Endothelial cell of umbilical vein (primary cell): Measurements from ENCODE around the gene UGT2A1. TPM values are rescaled to one million over a fixed set of nuclear protein-coding genes. Genes with fewer than 3 reads are reported as not detected.

Source experiments
- Bru-seq: library from RNA; stranded (reverse); fragments of 400-500 nt; gene quantifications from one replicate; lab custom pipeline; 2021; lab: Mats Ljungman, UMichigan
- BruChase-seq, 2 experiments: library from RNA; stranded (reverse); fragments of 400-500 nt; gene quantifications; one replicate each; lab custom pipeline; 2021; lab: Mats Ljungman, UMichigan
- BruUV-seq: library from RNA; stranded (reverse); fragments of 400-500 nt; replicated peaks from 2 replicates; lab custom pipeline; 2021; lab: Mats Ljungman, UMichigan
- CTCF ChIA-PET: fragments of 300-600, 350-600 bp; sonication (Branson Sonifier 250); formaldehyde crosslinking; loops from one replicate; lab custom pipeline; 2021; ENCODE audit warnings: antibody characterized with exemption, inconsistent platforms; lab: Charles Lee
- POLR2A ChIA-PET: fragments of 300-600, 350-600 bp; sonication (Branson Sonifier 250); formaldehyde crosslinking; loops from one replicate; lab custom pipeline; 2021; ENCODE audit warnings: antibody characterized with exemption, inconsistent platforms; lab: Charles Lee
- DNase-seq: peaks from one replicate; pipeline ENCODE4 v3.0.0-alpha.2; 2011; ENCODE audit warnings: low read depth, low spot score
- FAIRE-seq: peaks from 2 replicates; lab custom pipeline; 2011; peaks lifted over from hg19 to GRCh38; lab: Jason Lieb, UNC
- H2AFZ ChIP-seq: 2 replicates; pipeline ENCODE4 v1.6.0; 2012; ENCODE audit warnings: low read depth, low read length, control low read depth, inconsistent platforms
- H3K27ac ChIP-seq: 2 replicates; pipeline ENCODE4 v1.5.1; 2011; ENCODE audit warnings: low read depth, mild to moderate bottlenecking, control low read depth, low read length, moderate library complexity; ENCODE audit not compliant: insufficient read depth
- H3K27me3 ChIP-seq, 2 experiments: 2 replicates each; pipeline versions ENCODE4 v1.6.0 to v1.6.1; 2011; ENCODE audit warnings: low read length in 2 of 2, mixed read lengths in 1 of 2; ENCODE audit not compliant: control insufficient read depth in 2 of 2, insufficient read depth in 2 of 2
- H3K36me3 ChIP-seq, 2 experiments: 2 replicates in 1 of 2; 3 replicates in 1 of 2; pipeline ENCODE4 v1.5.1; 2011; ENCODE audit warnings: low read length in 2 of 2, mild to moderate bottlenecking in 1 of 2, moderate library complexity in 1 of 2; ENCODE audit not compliant: control insufficient read depth in 2 of 2, insufficient read depth in 2 of 2; ENCODE audit errors: extremely low read depth in 1 of 2
- H3K4me1 ChIP-seq: 3 replicates; pipeline ENCODE4 v1.5.1; 2011; ENCODE audit warnings: mild to moderate bottlenecking, low read length; ENCODE audit not compliant: control insufficient read depth, insufficient read depth; ENCODE audit errors: extremely low read depth
- H3K4me2 ChIP-seq: 2 replicates; pipeline ENCODE4 v1.6.1; 2011; ENCODE audit warnings: low read length, control low read depth, mixed read lengths; ENCODE audit not compliant: insufficient read depth
- H3K4me3 ChIP-seq, 3 experiments: fragments of 200-600 bp in 1 of 3; sonication (generic), shearing (Covaris generic) in 1 of 3; replicated peaks in 1 of 3; 2 replicates each; pipeline ENCODE4 v1.5.1; 2011 to 2016; ENCODE audit warnings: control low read depth in 3 of 3, low read length in 3 of 3, mild to moderate bottlenecking in 2 of 3, inconsistent platforms in 1 of 3, low read depth in 1 of 3, moderate library complexity in 1 of 3; ENCODE audit not compliant: insufficient read depth in 1 of 3
- H3K79me2 ChIP-seq: 2 replicates; pipeline ENCODE4 v1.6.0; 2012; ENCODE audit warnings: low read length, inconsistent platforms; ENCODE audit not compliant: control insufficient read depth, insufficient read depth
- H3K9ac ChIP-seq: replicated peaks from 2 replicates; pipeline ENCODE3; 2011; ENCODE audit warnings: low read length, control low read depth; ENCODE audit not compliant: insufficient read depth; ENCODE audit errors: extremely low read depth
- H3K9me1 ChIP-seq: replicated peaks from 3 replicates; pipeline ENCODE4 v1.6.0; 2011; ENCODE audit warnings: mild to moderate bottlenecking, low read length; ENCODE audit not compliant: control insufficient read depth, insufficient read depth; ENCODE audit errors: extremely low read depth
- H3K9me3 ChIP-seq: replicated peaks from 2 replicates; pipeline ENCODE4 v1.5.1; 2012; ENCODE audit warnings: low read length, inconsistent platforms; ENCODE audit not compliant: control insufficient read depth, insufficient read depth
- H4K20me1 ChIP-seq: replicated peaks from 2 replicates; pipeline ENCODE3; 2011; ENCODE audit warnings: mild to moderate bottlenecking, low read length; ENCODE audit not compliant: control insufficient read depth, insufficient read depth; ENCODE audit errors: extremely low read depth
- CTCF ChIP-seq, 2 donors: IDR thresholded peaks; 1 replicate in 1 of 2; 2 replicates in 1 of 2; pipeline ENCODE4 v1.5.1; 2011; ENCODE audit warnings: low read length in 2 of 2, mild to moderate bottlenecking in 2 of 2, moderate library complexity in 2 of 2, control low read depth in 1 of 2, inconsistent platforms in 1 of 2, low read depth in 1 of 2; ENCODE audit not compliant: insufficient read depth in 1 of 2; ENCODE audit errors: extremely low read depth in 1 of 2
- EZH2 ChIP-seq: IDR thresholded peaks from 2 replicates; pipeline ENCODE4 v1.6.1; 2012; ENCODE audit warnings: borderline replicate concordance, low read depth, mild to moderate bottlenecking, moderate library complexity, low read length, inconsistent platforms; ENCODE audit not compliant: severe bottlenecking
- FOS ChIP-seq: IDR thresholded peaks from 2 replicates; pipeline ENCODE4 v1.6.1; 2011; ENCODE audit warnings: mild to moderate bottlenecking, low read length, moderate library complexity, borderline replicate concordance; ENCODE audit not compliant: insufficient read depth
- JUN ChIP-seq: IDR thresholded peaks from 2 replicates; pipeline ENCODE4 v1.6.1; 2011; ENCODE audit warnings: borderline replicate concordance, low read depth; ENCODE audit not compliant: insufficient read length, insufficient read depth
- MAX ChIP-seq: IDR thresholded peaks from 2 replicates; pipeline ENCODE4 v1.6.1; 2011; ENCODE audit not compliant: insufficient read depth, insufficient read length
- MYC ChIP-seq: IDR thresholded peaks from one replicate; pipeline ENCODE4 v1.6.1; 2011; ENCODE audit warnings: mild to moderate bottlenecking, low read depth, low read length
- POLR2A ChIP-seq: IDR thresholded peaks from 2 replicates; pipeline ENCODE4 v1.6.1; 2012; ENCODE audit warnings: low read depth, mild to moderate bottlenecking, control low read depth, low read length
- POLR2AphosphoS5 ChIP-seq: IDR thresholded peaks from 2 replicates; pipeline ENCODE4 v1.6.1; 2012; ENCODE audit warnings: low read depth, mild to moderate bottlenecking, control low read depth, low read length, moderate library complexity; ENCODE audit not compliant: insufficient read depth
- dilution Hi-C: fragments of 300-500 bp; cut with MboI; formaldehyde crosslinking; loops from one replicate; pipeline ENCODE4 v1.15.0; 2019; ENCODE audit warnings: low sequenced_read_pairs; ENCODE audit not compliant: extremely low pct_ligation_motif_present
- intact Hi-C: fragments of 100-400 bp; cut with micrococcal nuclease; formaldehyde crosslinking; loops from one replicate; pipeline ENCODE4 v1.10.0; 2022
- long read RNA-seq: library from polyadenylated mRNA; stranded (forward); transcript quantifications from one replicate; pipeline ENCODE4 v2.0.0, GENCODE V29; 2021
- polyA minus RNA-seq, 3 experiments: library from RNA; depleted of rRNA, polyadenylated mRNA; stranded (reverse); fragments of >200 nt; gene quantifications; 1 replicate in 1 of 3; 2 replicates in 2 of 3; pipeline ENCODE4 v1.2.3, GENCODE V29; 2011
- polyA plus RNA-seq, 4 experiments: library from polyadenylated mRNA; depleted of rRNA in 3 of 4; stranded (reverse) in 3 of 4; unstranded in 1 of 4; fragments of >200 nt; gene quantifications; 2 replicates each; pipeline versions ENCODE4 v1.2.1 to v1.2.3, GENCODE V29; 2011 to 2012; ENCODE audit warnings: missing spikeins in 1 of 4
- total RNA-seq: library from RNA; stranded (reverse); gene quantifications from 2 replicates; pipeline ENCODE4 v1.2.3, GENCODE V29; 2021

UGT2A1 gene
- not detected in 2 replicates for total RNA-seq
- polyA plus RNA-seq, result 0.04 and 0.11 TPM in 2 replicates
- 0.08 and 0.10 TPM in 2 replicates for polyA plus RNA-seq (2011; cell fraction: cytosol; rRNA removed)
- polyA plus RNA-seq (2011; cell fraction: nucleus; rRNA removed), result 0.22 and 0.47 TPM in 2 replicates
- polyA plus RNA-seq (2012), result 0.13 and 0.27 TPM in 2 replicates
- not detected in 2 replicates for polyA minus RNA-seq
- not detected for polyA minus RNA-seq (2011; cell fraction: cytosol; rRNA and poly(A)+ RNA removed)
- 0.63 and 1.0 TPM in 2 replicates for polyA minus RNA-seq (2011; cell fraction: nucleus; rRNA and poly(A)+ RNA removed)
- percentile 15 among the genes with signal in this experiment for Bru-seq, nascent RNA
- percentile 16 among the genes with signal in this experiment for BruChase-seq, experiment 1, labeled RNA remaining after a 6-hour chase
- percentile 18 among the genes with signal in this experiment for BruChase-seq, experiment 2, labeled RNA remaining after a 2-hour chase
- long read RNA-seq, partial matches to known transcripts, result 0 of 1 reads
- long read RNA-seq, other reads (novel, unspliced or antisense), result 1 of 1 reads

DNA sequence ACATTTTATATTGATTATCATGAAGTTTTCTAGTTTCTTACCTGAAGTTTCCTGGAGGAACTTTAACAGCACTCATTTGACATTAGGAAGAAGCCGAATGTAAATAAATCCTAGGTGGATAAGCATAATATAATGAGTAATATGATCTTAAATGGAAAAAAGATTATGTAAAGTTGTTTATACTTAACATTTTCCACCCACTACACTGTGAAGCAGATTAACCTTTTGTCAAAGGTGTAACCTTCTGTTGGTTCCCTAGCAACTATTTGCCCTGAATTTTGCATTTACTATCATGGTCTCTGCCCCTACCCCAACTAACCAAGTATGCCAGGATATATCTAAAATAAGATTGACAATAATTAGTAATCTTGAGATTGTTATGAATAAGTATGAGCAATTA lies at the start of gene UGT2A1:
UGT2A1 (minus strand) TSS at position 101 of the 400 bp plus-strand sequence. CDS start 5,603 bp downstream, outside the sequence.
- H3K4me1 ChIP-seq, result no peaks in the 10 kb centered on the region
- H3K4me2 ChIP-seq, result no peak within 1 kb of the TSS
- no peak within 1 kb of the TSS for H3K4me3 ChIP-seq
- no peak within 1 kb of the TSS for H2AFZ ChIP-seq
- DNase-seq (no peak), FAIRE-seq (no peak)
- ChIA-PET POLR2A (no interaction called here), CTCF (no interaction called here)
- dilution Hi-C loops, result no loop called here
- H3K36me3 ChIP-seq, result no peaks in the 10 kb centered on the region
- H3K9ac ChIP-seq, result no peak within 1 kb of the TSS
- no peak for TF ChIP-seq JUN
- no peak for TF ChIP-seq MAX
- no peak for TF ChIP-seq CTCF (IDR thresholded peaks at IDR 0.05; ENCODE audit: extremely low read depth in 1 of 2, insufficient read depth in 1 of 2, low read depth in 1 of 2, low read length in 2 of 2)
- TF ChIP-seq POLR2AphosphoS5, result no peak
- no peak for TF ChIP-seq MYC
- TF ChIP-seq POLR2A, result no peak
- TF ChIP-seq EZH2, result no peak
- TF ChIP-seq FOS, result no peak
- no peaks in the 10 kb centered on the region for H3K9me3 ChIP-seq
- no peaks in the 10 kb centered on the region for H4K20me1 ChIP-seq
- H3K79me2 ChIP-seq, result no peaks in the 10 kb centered on the region
- no TSS peak for BruUV-seq
- no peak within 1 kb of the TSS for H3K27ac ChIP-seq
- H3K9me1 ChIP-seq, result no peaks in the 10 kb centered on the region
- intact Hi-C loops, result no loop called here
- H3K27me3 ChIP-seq, result no peaks in the 10 kb centered on the region
